ENCODE results near the gene ANTXR2.

DNA sequence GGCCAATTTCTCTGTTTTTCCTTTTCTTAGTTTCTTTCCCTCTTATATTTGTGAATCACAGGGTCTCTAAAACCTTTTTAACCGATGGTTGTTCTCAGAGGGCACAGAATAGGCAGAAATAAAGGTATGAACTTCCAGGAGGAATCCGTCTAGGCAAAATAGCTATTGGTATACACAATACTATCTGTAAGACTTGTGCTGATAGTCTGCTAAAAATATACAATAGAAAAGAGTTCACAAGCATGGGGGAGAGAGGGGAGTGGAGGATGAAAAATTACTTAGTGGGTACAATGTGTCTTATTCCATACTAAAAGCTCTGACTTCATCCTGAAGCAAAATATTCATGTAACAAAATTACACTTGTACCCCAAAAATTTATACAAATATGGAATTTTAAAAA is 30.2 kb downstream of the ANTXR2 start:
- TF ChIP-seq, protein P1, sequence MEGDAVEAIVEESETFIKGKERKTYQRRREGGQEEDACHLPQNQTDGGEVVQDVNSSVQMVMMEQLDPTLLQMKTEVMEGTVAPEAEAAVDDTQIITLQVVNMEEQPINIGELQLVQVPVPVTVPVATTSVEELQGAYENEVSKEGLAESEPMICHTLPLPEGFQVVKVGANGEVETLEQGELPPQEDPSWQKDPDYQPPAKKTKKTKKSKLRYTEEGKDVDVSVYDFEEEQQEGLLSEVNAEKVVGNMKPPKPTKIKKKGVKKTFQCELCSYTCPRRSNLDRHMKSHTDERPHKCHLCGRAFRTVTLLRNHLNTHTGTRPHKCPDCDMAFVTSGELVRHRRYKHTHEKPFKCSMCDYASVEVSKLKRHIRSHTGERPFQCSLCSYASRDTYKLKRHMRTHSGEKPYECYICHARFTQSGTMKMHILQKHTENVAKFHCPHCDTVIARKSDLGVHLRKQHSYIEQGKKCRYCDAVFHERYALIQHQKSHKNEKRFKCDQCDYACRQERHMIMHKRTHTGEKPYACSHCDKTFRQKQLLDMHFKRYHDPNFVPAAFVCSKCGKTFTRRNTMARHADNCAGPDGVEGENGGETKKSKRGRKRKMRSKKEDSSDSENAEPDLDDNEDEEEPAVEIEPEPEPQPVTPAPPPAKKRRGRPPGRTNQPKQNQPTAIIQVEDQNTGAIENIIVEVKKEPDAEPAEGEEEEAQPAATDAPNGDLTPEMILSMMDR (IDR thresholded peaks at IDR 0.05), result no peak
- TF ChIP-seq POLR2AphosphoS5 (IDR thresholded peaks at IDR 0.05; ENCODE audit: insufficient read depth in 1 of 2, low read depth in 1 of 2) (no peak), POLR2A (IDR thresholded peaks at IDR 0.05) (no peak)

Data from vagina (tissue), 2 donors.